ENCODE data around the gene CLCN3. TPM values are rescaled to one million over a fixed set of nuclear protein-coding genes. Genes with fewer than 3 reads are reported as not detected.

The CLCN3 gene
- total RNA-seq, 5 donors from 2014 or later (not counting 1 experiment from before 2014, with no cell fraction given): 17.3 to 33.7 (median 30.8) TPM

GRCh38 chr4:169689681-169690080, 69.3 kb downstream of the CLCN3 start:
- POLR2A ChIA-PET: no interaction called here
- ATAC-seq (replicated peaks in 1 of 4) (no peak), DNase-seq (no peak)
- WGBS (ENCODE audit: insufficient coverage): 100% methylated on average over 1 of the region's 1 CpG
- no peaks in the 10 kb centered on the region for H3K27me3 ChIP-seq (replicated peaks in 1 of 2; ENCODE audit: control insufficient read depth in 2 of 2, extremely low read depth in 1 of 2, insufficient read depth in 2 of 2, low read length in 1 of 2)
- H3K9me3 ChIP-seq: no peaks in the 10 kb centered on the region
- peaks cover 0 to 13% of the 10 kb centered on the region in 2 experiments for H3K4me1 ChIP-seq (ENCODE audit: control insufficient read depth in 1 of 2, extremely low read depth in 1 of 2, insufficient read depth in 2 of 2, low read length in 2 of 2)
- H3K9me3 Mint-ChIP-seq: no peaks in the 10 kb centered on the region
- H3K36me3 ChIP-seq (ENCODE audit: control insufficient read depth in 2 of 2, extremely low read depth in 1 of 2, insufficient read depth in 1 of 2, low read length in 1 of 2): peaks cover 4 to 25% of the 10 kb centered on the region in 2 donors
- H3K27me3 Mint-ChIP-seq: no peaks in the 10 kb centered on the region
- peaks cover 40% of the 10 kb centered on the region for H3K36me3 Mint-ChIP-seq
- CTCF ChIA-PET: interaction anchor here in 1 of 2 donors (0.6 to 0.9 kb wide), 3 partner anchors 15 to 708 kb away, joined by 3 read pairs; no protein-coding TSS in a partner anchor
- H3K4me3 ChIP-seq (ENCODE audit: control insufficient read depth in 1 of 2, extremely low read depth in 1 of 2, low read length in 1 of 2): no peak overlapping the region
- H3K27ac Mint-ChIP-seq: no peak overlapping the region
- no peak overlapping the region for H3K27ac ChIP-seq (ENCODE audit: low read length)
- H3K4me3 Mint-ChIP-seq: no peak overlapping the region
- H3K4me1 Mint-ChIP-seq: peaks cover 9 to 10% (median 10%) of the 10 kb centered on the region in 3 donors

- H3K27ac ChIP-seq (ENCODE audit: low read length): no peak overlapping the region
- DNase-seq: no peak
- Mint-ChIP-seq H3K4me3 (no peak overlapping the region), H3K27me3 (no peaks in the 10 kb centered on the region), H3K27ac (no peak overlapping the region), H3K4me1 (peaks cover 9 to 10% (median 10%) of the 10 kb centered on the region in 3 donors), H3K36me3 (peaks cover 42% of the 10 kb centered on the region), H3K9me3 (no peaks in the 10 kb centered on the region)
- H3K4me3 ChIP-seq (ENCODE audit: control insufficient read depth in 1 of 2, extremely low read depth in 1 of 2, low read length in 1 of 2): no peak overlapping the region
- POLR2A ChIA-PET: no interaction called here
- H3K9me3 ChIP-seq: no peaks in the 10 kb centered on the region
- no peaks in the 10 kb centered on the region for H3K27me3 ChIP-seq (replicated peaks in 1 of 2; ENCODE audit: control insufficient read depth in 2 of 2, extremely low read depth in 1 of 2, insufficient read depth in 2 of 2, low read length in 1 of 2)
- CTCF ChIA-PET: no interaction called here
- peaks cover 0 to 13% of the 10 kb centered on the region in 2 experiments for H3K4me1 ChIP-seq (ENCODE audit: control insufficient read depth in 1 of 2, extremely low read depth in 1 of 2, insufficient read depth in 2 of 2, low read length in 2 of 2)
- ATAC-seq (replicated peaks in 1 of 4): no peak
- H3K36me3 ChIP-seq (ENCODE audit: control insufficient read depth in 2 of 2, extremely low read depth in 1 of 2, insufficient read depth in 1 of 2, low read length in 1 of 2): peaks cover 4 to 22% of the 10 kb centered on the region in 2 donors
- 100% methylated on average over 4 of the region's 5 CpGs for WGBS (ENCODE audit: insufficient coverage)
Observed at GRCh38 chr4:169690787-169691186, 70.4 kb downstream of the CLCN3 start.

- Histone ChIP-seq H3K4me1 (ENCODE audit: control insufficient read depth in 1 of 2, extremely low read depth in 1 of 2, insufficient read depth in 2 of 2, low read length in 2 of 2) (no peaks in the 10 kb centered on the region), H3K9me3 (no peaks in the 10 kb centered on the region), H3K36me3 (ENCODE audit: control insufficient read depth in 2 of 2, extremely low read depth in 1 of 2, insufficient read depth in 1 of 2, low read length in 1 of 2) (peaks cover 5 to 36% of the 10 kb centered on the region in 2 donors), H3K27ac (ENCODE audit: low read length) (no peak overlapping the region), H3K27me3 (replicated peaks in 1 of 2; ENCODE audit: control insufficient read depth in 2 of 2, extremely low read depth in 1 of 2, insufficient read depth in 2 of 2, low read length in 1 of 2) (no peaks in the 10 kb centered on the region), H3K4me3 (ENCODE audit: control insufficient read depth in 1 of 2, extremely low read depth in 1 of 2, low read length in 1 of 2) (no peak overlapping the region)
- no peak for ATAC-seq (replicated peaks in 1 of 4)
- Mint-ChIP-seq H3K36me3 (peaks cover 44% of the 10 kb centered on the region), H3K4me3 (no peak overlapping the region), H3K4me1 (peaks cover 0 to 2% (median 0%) of the 10 kb centered on the region in 3 donors), H3K9me3 (no peaks in the 10 kb centered on the region), H3K27ac (no peak overlapping the region), H3K27me3 (no peaks in the 10 kb centered on the region)
- CTCF ChIA-PET: interaction anchor here in 1 of 2 donors (1.1 to 1.6 kb wide), 2 partner anchors 12 to 86 kb away, joined by 3 to 4 read pairs; partner anchors contain the start of gene NEK1
- POLR2A ChIA-PET: no interaction called here
- no CpG with 5 or more reads among the region's 5 CpGs for WGBS (ENCODE audit: insufficient coverage)
- DNase-seq: no peak
Observed at GRCh38 chr4:169698331-169698730, 78.0 kb downstream of the CLCN3 start.

GRCh38 chr4:169707958-169708643, 87.7 kb downstream of the CLCN3 start:
- CTCF ChIA-PET: no interaction called here

GRCh38 chr4:169715826-169716225, 95.4 kb downstream of the CLCN3 start:
- peaks cover 43% of the 10 kb centered on the region for H3K36me3 Mint-ChIP-seq
- peaks cover 6 to 11% (median 11%) of the 10 kb centered on the region in 3 donors for H3K4me1 Mint-ChIP-seq
- no peaks in the 10 kb centered on the region for H3K4me1 ChIP-seq (ENCODE audit: control insufficient read depth in 1 of 2, extremely low read depth in 1 of 2, insufficient read depth in 2 of 2, low read length in 2 of 2)
- H3K27ac Mint-ChIP-seq: no peak overlapping the region
- no peaks in the 10 kb centered on the region for H3K9me3 ChIP-seq
- WGBS (ENCODE audit: insufficient coverage): no CpG with 5 or more reads among the region's 2 CpGs
- H3K27me3 ChIP-seq (replicated peaks in 1 of 2; ENCODE audit: control insufficient read depth in 2 of 2, extremely low read depth in 1 of 2, insufficient read depth in 2 of 2, low read length in 1 of 2): no peaks in the 10 kb centered on the region
- DNase-seq (no peak), ATAC-seq (replicated peaks in 1 of 4) (no peak)
- no peak overlapping the region for H3K27ac ChIP-seq (ENCODE audit: low read length)
- ChIA-PET CTCF (no interaction called here), POLR2A (no interaction called here)
- peaks cover 5 to 24% of the 10 kb centered on the region in 2 donors for H3K36me3 ChIP-seq (ENCODE audit: control insufficient read depth in 2 of 2, extremely low read depth in 1 of 2, insufficient read depth in 1 of 2, low read length in 1 of 2)
- no peak overlapping the region for H3K4me3 ChIP-seq (ENCODE audit: control insufficient read depth in 1 of 2, extremely low read depth in 1 of 2, low read length in 1 of 2)
- H3K9me3 Mint-ChIP-seq: no peaks in the 10 kb centered on the region
- no peaks in the 10 kb centered on the region for H3K27me3 Mint-ChIP-seq
- H3K4me3 Mint-ChIP-seq: no peak overlapping the region

More at GRCh38 chr4:169707958-169708643, 87.7 kb downstream of the CLCN3 start:
- Histone ChIP-seq H3K4me3 (ENCODE audit: control insufficient read depth in 1 of 2, extremely low read depth in 1 of 2, low read length in 1 of 2) (no peak overlapping the region), H3K36me3 (ENCODE audit: control insufficient read depth in 2 of 2, extremely low read depth in 1 of 2, insufficient read depth in 1 of 2, low read length in 1 of 2) (peaks cover 11 to 12% of the 10 kb centered on the region in 2 donors), H3K9me3 (no peaks in the 10 kb centered on the region), H3K27me3 (replicated peaks in 1 of 2; ENCODE audit: control insufficient read depth in 2 of 2, extremely low read depth in 1 of 2, insufficient read depth in 2 of 2, low read length in 1 of 2) (no peaks in the 10 kb centered on the region), H3K4me1 (ENCODE audit: control insufficient read depth in 1 of 2, extremely low read depth in 1 of 2, insufficient read depth in 2 of 2, low read length in 2 of 2) (no peaks in the 10 kb centered on the region), H3K27ac (ENCODE audit: low read length) (no peak overlapping the region)
- H3K36me3 Mint-ChIP-seq: peaks cover 32% of the 10 kb centered on the region
- no CpG with 5 or more reads among the region's 2 CpGs for WGBS (ENCODE audit: insufficient coverage)
- H3K4me1 Mint-ChIP-seq: no peaks in the 10 kb centered on the region
- ATAC-seq (replicated peaks in 1 of 4): no peak
- no peak for DNase-seq
- H3K9me3 Mint-ChIP-seq: no peaks in the 10 kb centered on the region
- H3K27ac Mint-ChIP-seq: peak overlapping the region in 1 of 2 donors; percentile 16
- H3K4me3 Mint-ChIP-seq: no peak overlapping the region
- POLR2A ChIA-PET: no interaction called here
- H3K27me3 Mint-ChIP-seq: no peaks in the 10 kb centered on the region

GRCh38 chr4:169716677-169717076, 96.3 kb downstream of the CLCN3 start:
- peaks cover 47% of the 10 kb centered on the region for H3K36me3 Mint-ChIP-seq
- no peaks in the 10 kb centered on the region for H3K27me3 Mint-ChIP-seq
- H3K27me3 ChIP-seq (replicated peaks in 1 of 2; ENCODE audit: control insufficient read depth in 2 of 2, extremely low read depth in 1 of 2, insufficient read depth in 2 of 2, low read length in 1 of 2): no peaks in the 10 kb centered on the region
- no peaks in the 10 kb centered on the region for H3K9me3 Mint-ChIP-seq
- CTCF ChIA-PET: interaction anchor here (0.5 to 0.6 kb wide), 4 partner anchors 92 to 151 kb away, joined by 3 to 4 read pairs (median 3); no protein-coding TSS in a partner anchor
- H3K4me1 ChIP-seq (ENCODE audit: control insufficient read depth in 1 of 2, extremely low read depth in 1 of 2, insufficient read depth in 2 of 2, low read length in 2 of 2): no peaks in the 10 kb centered on the region
- H3K9me3 ChIP-seq: no peaks in the 10 kb centered on the region
- DNase-seq (no peak), ATAC-seq (replicated peaks in 1 of 4) (no peak)
- H3K36me3 ChIP-seq (ENCODE audit: control insufficient read depth in 2 of 2, extremely low read depth in 1 of 2, insufficient read depth in 1 of 2, low read length in 1 of 2): peaks cover 0 to 24% of the 10 kb centered on the region in 2 donors
- no peak overlapping the region for H3K27ac ChIP-seq (ENCODE audit: low read length)
- POLR2A ChIA-PET: interaction anchor here in 1 of 2 donors (0.7 kb wide), 1 partner anchor 56 kb away, joined by 8 read pairs; no protein-coding TSS in a partner anchor
- H3K4me3 ChIP-seq (ENCODE audit: control insufficient read depth in 1 of 2, extremely low read depth in 1 of 2, low read length in 1 of 2): no peak overlapping the region
- no peak overlapping the region for H3K4me3 Mint-ChIP-seq
- peaks cover 6 to 13% (median 11%) of the 10 kb centered on the region in 3 donors for H3K4me1 Mint-ChIP-seq
- WGBS (ENCODE audit: insufficient coverage): no CpG with 5 or more reads among the region's 1 CpG
- no peak overlapping the region for H3K27ac Mint-ChIP-seq

Data from T-cell (primary cell).